GM12878 (cell line): ENCODE measurements around the gene GHSR. TPM values are rescaled to one million over a fixed set of nuclear protein-coding genes. Genes with fewer than 3 reads are reported as not detected.

Experiments used
- ATAC-seq: fragments of 200-7000 bp; cut with Tn5 transposase; 3 replicates; pipeline ENCODE4 v1.9.1; 2020; ENCODE audit warnings: mild to moderate bottlenecking, moderate library complexity
- BruUV-seq: library from RNA; stranded (reverse); fragments of 400-500 nt; replicated peaks from 2 replicates; lab custom pipeline; 2021; lab: Mats Ljungman, UMichigan
- CTCF ChIA-PET: fragments of 300-600 bp; sonication (Branson Sonifier 250); formaldehyde crosslinking; extraction: SDS; loops from one replicate; lab custom pipeline; 2021; ENCODE audit warnings: inconsistent platforms; lab: Yijun Ruan, JAX
- POLR2A ChIA-PET: fragments of 350-600 bp; formaldehyde crosslinking; extraction: SDS; loops from one replicate; lab custom pipeline; 2021; ENCODE audit warnings: inconsistent platforms; lab: Charles Lee
- RAD21 ChIA-PET: fragments of 300-600 bp; sonication (Branson Sonifier 250); formaldehyde crosslinking; loops from one replicate; lab custom pipeline; 2023; ENCODE audit warnings: antibody characterized with exemption; ENCODE audit not compliant: unreplicated experiment; lab: Charles Lee
- SMC1A ChIA-PET: fragments of 300-600 bp; sonication (Branson Sonifier 250); formaldehyde crosslinking; loops from one replicate; lab custom pipeline; 2023; ENCODE audit not compliant: unreplicated experiment, uncharacterized antibody; lab: Charles Lee
- DNase-seq: peaks from one replicate; pipeline ENCODE4 v3.0.0-alpha.2; 2011; ENCODE audit warnings: low read depth, low spot score
- FAIRE-seq: peaks from 3 replicates; lab custom pipeline; 2011; peaks lifted over from hg19 to GRCh38; lab: Jason Lieb, UNC
- H2AFZ ChIP-seq: 2 replicates; pipeline ENCODE4 v1.6.0; 2011; ENCODE audit warnings: low read depth, low read length, control low read depth; ENCODE audit not compliant: control insufficient read depth
- H3K27ac ChIP-seq: 2 replicates; pipeline ENCODE4 v1.5.1; 2011; ENCODE audit warnings: control low read depth; ENCODE audit not compliant: control insufficient read depth, insufficient read depth
- H3K27me3 ChIP-seq, 2 experiments: replicated peaks in 1 of 2; 2 replicates each; pipeline versions ENCODE4 v1.6.0 to v1.6.1; 2011; ENCODE audit warnings: low read length in 1 of 2; ENCODE audit not compliant: control insufficient read depth in 2 of 2, insufficient read depth in 2 of 2
- H3K36me3 ChIP-seq, 2 experiments: 2 replicates each; pipeline ENCODE4 v1.5.1; 2011; ENCODE audit warnings: low read length in 1 of 2; ENCODE audit not compliant: control insufficient read depth in 2 of 2, insufficient read depth in 2 of 2
- H3K4me1 ChIP-seq: 2 replicates; pipeline ENCODE4 v1.6.1; 2011; ENCODE audit warnings: mild to moderate bottlenecking, low read length, moderate library complexity, mixed read lengths; ENCODE audit not compliant: control insufficient read depth, insufficient read depth
- H3K4me2 ChIP-seq: 2 replicates; pipeline ENCODE4 v1.6.0; 2011; ENCODE audit warnings: control low read depth; ENCODE audit not compliant: control insufficient read depth, insufficient read depth
- H3K4me3 ChIP-seq: fragments of 200-600 bp; sonication (generic); 2 replicates; pipeline ENCODE4 v1.5.1; 2016
- H3K79me2 ChIP-seq: 2 replicates; pipeline ENCODE4 v1.6.0; 2011; ENCODE audit warnings: low read length; ENCODE audit not compliant: control insufficient read depth, insufficient read depth
- H3K9ac ChIP-seq: 2 replicates; pipeline ENCODE4 v1.8.0; 2011; ENCODE audit warnings: low read length, control low read depth, mixed read lengths; ENCODE audit not compliant: control insufficient read depth, insufficient read depth
- H3K9me3 ChIP-seq: replicated peaks from 3 replicates; pipeline ENCODE4 v1.5.1; 2011; ENCODE audit warnings: mild to moderate bottlenecking, low read length; ENCODE audit not compliant: control insufficient read depth, insufficient read depth
- H4K20me1 ChIP-seq: 2 replicates; pipeline ENCODE4 v1.6.0; 2011; ENCODE audit not compliant: control insufficient read depth, insufficient read depth
- CTCF ChIP-seq, 3 experiments: IDR thresholded peaks in 2 of 3; conservative IDR thresholded peaks in 1 of 3; 2 replicates each; pipeline ENCODE4 v1.5.1; 2011; ENCODE audit warnings: low read depth in 3 of 3, low read length in 3 of 3, mild to moderate bottlenecking in 3 of 3, control low read depth in 2 of 3, moderate library complexity in 2 of 3, inconsistent platforms in 1 of 3, mixed read lengths in 1 of 3; ENCODE audit not compliant: control insufficient read depth in 2 of 3, insufficient read depth in 1 of 3; ENCODE audit errors: extremely low read depth in 1 of 3
- RAD21 ChIP-seq: IDR thresholded peaks from 2 replicates; pipeline ENCODE4 v1.6.1; 2011; ENCODE audit warnings: mild to moderate bottlenecking, low read depth, low read length, moderate library complexity; ENCODE audit not compliant: insufficient read depth
- REST ChIP-seq: IDR thresholded peaks from 2 replicates; pipeline ENCODE4 v1.6.1; 2012; ENCODE audit warnings: mild to moderate bottlenecking, low read depth, low read length
- SMC3 ChIP-seq: IDR thresholded peaks from 2 replicates; pipeline ENCODE4 v1.6.1; 2011; ENCODE audit warnings: low read length, improper control_type of control experiment, borderline replicate concordance
- ZNF622 ChIP-seq: fragments of 450-650 bp; IDR thresholded peaks from 2 replicates; pipeline ENCODE4 v1.6.1; 2017; ENCODE audit warnings: mild to moderate bottlenecking, inconsistent platforms
- WGBS: methylation state at CpG from one replicate; pipeline ENCODE4 v1.1.6; 2016; ENCODE audit warnings: low lambda C conversion rate; ENCODE audit not compliant: insufficient replicate concordance, insufficient coverage; ENCODE audit errors: missing lambda C conversion rate; 5-methylcytosine and 5-hydroxymethylcytosine counted together
- in situ Hi-C: fragments of 300-500 bp; cut with MboI; formaldehyde crosslinking; loops from 9 replicates; pipeline ENCODE4 v1.14.3; 2018; ENCODE audit warnings: mixed read lengths
- intact Hi-C: fragments of 100-400 bp; cut with micrococcal nuclease; formaldehyde crosslinking; loops from one replicate; pipeline ENCODE4 v1.14.2; 2022; ENCODE audit not compliant: unreplicated experiment
- polyA plus RNA-seq, 11 experiments: library from polyadenylated mRNA; depleted of rRNA in 4 of 11; unstranded in 6 of 11; stranded (reverse) in 5 of 11; fragments of >200 nt; fragmentation: Nextera tagmentation in 4 of 11; fragmentation: Illumina TruSeq in 1 of 11; extraction: Ambion mirVana in 4 of 11; extraction: Trizol in 1 of 11; gene quantifications; 1 replicate in 1 of 11; 2 replicates in 10 of 11; pipeline versions ENCODE4 v1.2.1 to v1.2.3, GENCODE V29; 2011 to 2016; ENCODE audit warnings: inconsistent platforms in 2 of 11, missing spikeins in 2 of 11, low read depth in 1 of 11
- total RNA-seq, 4 experiments: library from RNA; depleted of rRNA in 3 of 4; stranded (reverse); fragments of >200 nt in 3 of 4; fragmentation: Illumina TruSeq in 1 of 4; extraction: Trizol in 1 of 4; gene quantifications; 2 replicates each; pipeline versions ENCODE4 v1.2.1 to v1.2.3, GENCODE V29; 2013 to 2021

The GHSR gene
- total and polyA plus RNA-seq, 10 of the 15 experiments (the other 5 are each of a cell fraction or from before 2014, with no cell fraction given), result not detected

GRCh38 chr3:172461530-172462138 is 13.4 kb upstream of the GHSR start:
- no TSS peak for BruUV-seq
- TF ChIP-seq RAD21, result peak; percentile 59
- TF ChIP-seq CTCF (IDR thresholded peaks at IDR 0.05 in 2 of 3, conservative IDR thresholded peaks at IDR 0.05 in 1 of 3; ENCODE audit: control insufficient read depth in 2 of 3, extremely low read depth in 1 of 3, insufficient read depth in 1 of 3, low read depth in 3 of 3, low read length in 3 of 3), result peak; percentile 68 to 93 (median 91)
- TF ChIP-seq REST, result no peak
- no peak for TF ChIP-seq ZNF622
- peak; percentile 37; the same call in 1 of the 2 replicates for TF ChIP-seq SMC3
- DNase-seq (no peak), FAIRE-seq (peak; percentile 35), ATAC-seq (peak; percentile 84)
- H3K4me1 ChIP-seq, result no peaks in the 10 kb centered on the region
- ChIA-PET CTCF (interaction anchor here (0.6 to 3.0 kb wide), 50 partner anchors 8 to 594 kb away, joined by 3 to 47 read pairs (median 4); no protein-coding TSS in a partner anchor), POLR2A (no interaction called here), SMC1A (interaction anchor here (0.7 to 2.4 kb wide), 13 partner anchors 10 to 243 kb away, joined by 3 to 14 read pairs (median 4); no protein-coding TSS in a partner anchor), RAD21 (interaction anchor here (0.6 to 2.0 kb wide), 10 partner anchors 12 to 208 kb away, joined by 3 to 26 read pairs (median 4); no protein-coding TSS in a partner anchor)
- H3K27me3 ChIP-seq, result no peaks in the 10 kb centered on the region; a peak in 2 of 4 replicates
- in situ Hi-C loops (no loop called here), intact Hi-C loops (no loop called here)
- no peak overlapping the region for H3K4me3 ChIP-seq
- H4K20me1 ChIP-seq, result no peaks in the 10 kb centered on the region
- H3K9me3 ChIP-seq, result no peaks in the 10 kb centered on the region
- H3K79me2 ChIP-seq, result no peaks in the 10 kb centered on the region
- WGBS, result 21% methylated on average over 5 of the region's 5 CpGs
- no peak overlapping the region for H3K4me2 ChIP-seq
- no peaks in the 10 kb centered on the region for H3K36me3 ChIP-seq
- no peak overlapping the region for H3K27ac ChIP-seq
- no peak overlapping the region for H2AFZ ChIP-seq
- no peak overlapping the region for H3K9ac ChIP-seq
